ENCODE results near the gene TMEM39A. TPM values are rescaled to one million over a fixed set of nuclear protein-coding genes. Genes with fewer than 3 reads are reported as not detected.
A peak's percentile ranks its signal among the peaks of the same experiment; 100 is the strongest.

TMEM39A gene
- total and polyA plus RNA-seq, 4 donors, result 9.3 to 51.2 (median 37.9) TPM

DNA sequence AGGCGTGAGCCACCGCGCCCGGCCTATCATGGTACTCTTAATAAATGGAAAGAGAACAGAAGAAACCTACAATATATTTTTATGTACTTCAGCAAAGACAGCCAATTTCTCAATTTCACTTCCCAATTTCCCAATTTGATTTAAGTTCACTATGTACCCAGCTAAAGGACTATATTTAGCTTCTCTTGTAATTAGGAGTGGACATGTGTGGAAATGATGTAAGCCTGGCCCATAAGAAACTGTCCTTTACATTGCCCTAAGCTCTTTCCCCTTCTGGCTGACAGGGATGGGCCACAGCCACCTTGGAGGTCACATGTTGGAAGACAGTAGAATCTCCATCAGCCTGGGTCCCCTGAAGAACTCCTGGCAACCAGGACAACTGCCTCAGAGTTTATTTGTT is 6.2 kb downstream of the TMEM39A start:
- 69 to 84% methylated on average over 4 of the region's 4 CpGs for WGBS, 2 donors
- ATAC-seq (ENCODE audit: insufficient read depth, low FRiP score) (peak; percentile 47), DNase-seq (no peak)
- no peaks in the 10 kb centered on the region for H3K27me3 ChIP-seq (ENCODE audit: control insufficient read depth in 3 of 3, insufficient read depth in 3 of 3, low read length in 2 of 3)
- peaks cover 12 to 50% (median 47%) of the 10 kb centered on the region in 4 donors for H3K36me3 ChIP-seq (ENCODE audit: control insufficient read depth in 4 of 4, insufficient read depth in 4 of 4, low read length in 4 of 4)
- H3K9me3 ChIP-seq (ENCODE audit: control insufficient read depth in 4 of 4, insufficient read depth in 3 of 4, low read length in 3 of 4), result no peaks in the 10 kb centered on the region
- peaks cover 0 to 8% (median 2%) of the 10 kb centered on the region in 5 donors for H3K4me1 ChIP-seq (ENCODE audit: control insufficient read depth in 5 of 5, insufficient read depth in 5 of 5, low read length in 5 of 5)
- H3K4me3 ChIP-seq, result no peak overlapping the region
- TF ChIP-seq, protein P1, sequence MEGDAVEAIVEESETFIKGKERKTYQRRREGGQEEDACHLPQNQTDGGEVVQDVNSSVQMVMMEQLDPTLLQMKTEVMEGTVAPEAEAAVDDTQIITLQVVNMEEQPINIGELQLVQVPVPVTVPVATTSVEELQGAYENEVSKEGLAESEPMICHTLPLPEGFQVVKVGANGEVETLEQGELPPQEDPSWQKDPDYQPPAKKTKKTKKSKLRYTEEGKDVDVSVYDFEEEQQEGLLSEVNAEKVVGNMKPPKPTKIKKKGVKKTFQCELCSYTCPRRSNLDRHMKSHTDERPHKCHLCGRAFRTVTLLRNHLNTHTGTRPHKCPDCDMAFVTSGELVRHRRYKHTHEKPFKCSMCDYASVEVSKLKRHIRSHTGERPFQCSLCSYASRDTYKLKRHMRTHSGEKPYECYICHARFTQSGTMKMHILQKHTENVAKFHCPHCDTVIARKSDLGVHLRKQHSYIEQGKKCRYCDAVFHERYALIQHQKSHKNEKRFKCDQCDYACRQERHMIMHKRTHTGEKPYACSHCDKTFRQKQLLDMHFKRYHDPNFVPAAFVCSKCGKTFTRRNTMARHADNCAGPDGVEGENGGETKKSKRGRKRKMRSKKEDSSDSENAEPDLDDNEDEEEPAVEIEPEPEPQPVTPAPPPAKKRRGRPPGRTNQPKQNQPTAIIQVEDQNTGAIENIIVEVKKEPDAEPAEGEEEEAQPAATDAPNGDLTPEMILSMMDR (IDR thresholded peaks at IDR 0.05; ENCODE audit: control extremely low read depth, extremely low read depth), result no peak
- peak overlapping the region in 1 of 2 donors; percentile 39 for H3K27ac ChIP-seq (ENCODE audit: low read depth in 1 of 2, low read length in 1 of 2)
- H3K9ac ChIP-seq (ENCODE audit: insufficient read depth in 1 of 2, low read length in 2 of 2), result no peak overlapping the region

DNA sequence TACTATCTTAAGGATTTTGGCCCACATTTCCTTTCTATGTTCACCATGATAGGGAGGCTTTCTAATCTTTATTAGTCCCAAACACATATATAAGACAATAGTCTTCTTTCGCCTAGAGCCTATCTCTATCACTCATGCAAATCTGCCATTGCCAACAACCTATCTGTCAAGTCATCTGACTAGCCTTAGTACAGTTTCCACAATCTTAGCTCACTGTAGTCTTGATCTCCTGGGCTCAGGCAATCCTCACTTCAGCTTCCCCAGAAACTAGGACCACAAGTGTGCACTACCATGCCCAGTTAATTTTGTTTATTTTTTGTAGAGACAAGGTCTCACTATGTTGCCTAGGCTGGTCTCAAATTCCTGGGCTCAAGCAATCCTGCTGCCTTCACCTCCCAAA is 6.9 kb downstream of the TMEM39A start:
- 96 to 100% methylated on average over 1 of the region's 1 CpG for WGBS, 2 donors
- ATAC-seq (ENCODE audit: insufficient read depth, low FRiP score), result no peak

DNA sequence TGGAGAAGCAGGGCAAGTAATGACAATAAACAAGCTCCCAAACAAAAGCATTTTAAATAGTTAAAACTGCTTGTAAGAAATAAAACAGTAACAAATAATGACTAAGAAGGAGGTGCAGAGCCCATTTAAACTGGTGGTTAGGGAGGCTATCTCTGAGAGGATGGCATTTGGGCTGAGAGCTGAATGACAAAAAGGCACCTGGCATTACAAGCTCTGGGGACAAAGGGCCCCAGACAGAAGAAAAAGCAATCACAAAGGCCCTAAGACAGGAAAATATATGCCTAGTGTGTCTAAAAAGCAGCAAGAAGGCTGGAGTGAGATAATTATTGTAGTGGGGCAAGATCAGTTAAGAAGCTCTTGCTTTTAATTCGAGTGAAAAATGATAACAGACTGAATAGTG is 9.6 kb downstream of the TMEM39A start:
- Histone ChIP-seq H3K27ac (ENCODE audit: low read depth in 1 of 2, low read length in 1 of 2) (no peak overlapping the region), H3K4me3 (no peak overlapping the region), H3K9ac (ENCODE audit: insufficient read depth in 1 of 2, low read length in 2 of 2) (no peak overlapping the region), H3K9me3 (ENCODE audit: control insufficient read depth in 4 of 4, insufficient read depth in 3 of 4, low read length in 3 of 4) (no peaks in the 10 kb centered on the region), H3K4me1 (ENCODE audit: control insufficient read depth in 5 of 5, insufficient read depth in 5 of 5, low read length in 5 of 5) (peaks cover 0 to 4% (median 0%) of the 10 kb centered on the region in 5 donors), H3K36me3 (ENCODE audit: control insufficient read depth in 4 of 4, insufficient read depth in 4 of 4, low read length in 4 of 4) (peaks cover 13 to 48% (median 44%) of the 10 kb centered on the region in 4 donors), H3K27me3 (ENCODE audit: control insufficient read depth in 3 of 3, insufficient read depth in 3 of 3, low read length in 2 of 3) (no peaks in the 10 kb centered on the region)
- TF ChIP-seq, protein P1 (IDR thresholded peaks at IDR 0.05; ENCODE audit: control extremely low read depth, extremely low read depth), result no peak
- ATAC-seq (ENCODE audit: insufficient read depth, low FRiP score) (no peak), DNase-seq (no peak)
- 85 to 89% methylated on average over 1 of the region's 1 CpG for WGBS, 2 donors

More for the DNA sequence above, 6.9 kb downstream of the TMEM39A start:
- TF ChIP-seq, protein P1 (IDR thresholded peaks at IDR 0.05; ENCODE audit: control extremely low read depth, extremely low read depth), result no peak
- H3K9me3 ChIP-seq (ENCODE audit: control insufficient read depth in 4 of 4, insufficient read depth in 3 of 4, low read length in 3 of 4), result no peaks in the 10 kb centered on the region
- peaks cover 0 to 4% (median 0%) of the 10 kb centered on the region in 5 donors for H3K4me1 ChIP-seq (ENCODE audit: control insufficient read depth in 5 of 5, insufficient read depth in 5 of 5, low read length in 5 of 5)
- H3K9ac ChIP-seq (ENCODE audit: insufficient read depth in 1 of 2, low read length in 2 of 2), result no peak overlapping the region
- H3K27me3 ChIP-seq (ENCODE audit: control insufficient read depth in 3 of 3, insufficient read depth in 3 of 3, low read length in 2 of 3), result no peaks in the 10 kb centered on the region
- no peak overlapping the region for H3K4me3 ChIP-seq
- no peak overlapping the region for H3K27ac ChIP-seq (ENCODE audit: low read depth in 1 of 2, low read length in 1 of 2)
- H3K36me3 ChIP-seq (ENCODE audit: control insufficient read depth in 4 of 4, insufficient read depth in 4 of 4, low read length in 4 of 4), result peaks cover 12 to 53% (median 50%) of the 10 kb centered on the region in 4 donors
- DNase-seq, result no peak

DNA sequence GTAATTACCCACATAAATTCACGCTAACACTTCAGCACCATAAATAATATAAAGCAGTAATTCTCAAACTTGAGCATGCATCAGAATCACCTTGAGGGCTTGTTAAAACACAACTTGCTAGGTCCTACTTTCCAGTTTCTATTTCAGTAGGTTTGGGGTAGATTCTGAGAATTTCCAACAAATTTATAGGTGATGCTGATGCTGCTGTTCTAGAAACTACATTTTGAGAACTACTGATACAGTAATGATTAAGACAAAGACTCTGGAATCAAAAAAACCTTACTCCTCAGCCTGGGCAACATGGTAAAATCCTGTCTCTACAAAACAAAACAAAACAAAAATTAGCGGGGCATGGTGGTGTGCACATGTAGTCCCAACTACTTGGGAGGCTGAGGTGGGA is 18.8 kb downstream of the TMEM39A start:
- TF ChIP-seq, protein P1 (IDR thresholded peaks at IDR 0.05; ENCODE audit: control extremely low read depth, extremely low read depth), result no peak
- Histone ChIP-seq H3K9me3 (ENCODE audit: control insufficient read depth in 4 of 4, insufficient read depth in 3 of 4, low read length in 3 of 4) (peaks cover 0 to 4% (median 0%) of the 10 kb centered on the region in 4 donors), H3K9ac (ENCODE audit: insufficient read depth in 1 of 2, low read length in 2 of 2) (no peak overlapping the region), H3K36me3 (ENCODE audit: control insufficient read depth in 4 of 4, insufficient read depth in 4 of 4, low read length in 4 of 4) (peaks cover 19 to 56% (median 41%) of the 10 kb centered on the region in 4 donors), H3K27ac (ENCODE audit: low read depth in 1 of 2, low read length in 1 of 2) (no peak overlapping the region), H3K4me3 (no peak overlapping the region), H3K4me1 (ENCODE audit: control insufficient read depth in 5 of 5, insufficient read depth in 5 of 5, low read length in 5 of 5) (no peaks in the 10 kb centered on the region), H3K27me3 (ENCODE audit: control insufficient read depth in 3 of 3, insufficient read depth in 3 of 3, low read length in 2 of 3) (no peaks in the 10 kb centered on the region)
- 93 to 100% methylated on average over 2 of the region's 2 CpGs for WGBS, 2 donors
- no peak for ATAC-seq (ENCODE audit: insufficient read depth, low FRiP score)
- DNase-seq, result no peak

Measured in lung (tissue), 12 donors.